SK-N-SH (cell line): ENCODE results near the gene IDH3B. TPM values are rescaled to one million over a fixed set of nuclear protein-coding genes. Genes with fewer than 3 reads are reported as not detected.

Experiments
- CTCF ChIA-PET: fragments of 300-600, 350-600 bp; formaldehyde crosslinking; extraction: SDS; loops from one replicate; lab custom pipeline; 2021; lab: Yijun Ruan, JAX
- POLR2A ChIA-PET: fragments of 350-600 bp; sonication (Branson Sonifier 250); formaldehyde crosslinking; extraction: SDS; loops from one replicate; lab custom pipeline; 2020; ENCODE audit warnings: antibody characterized with exemption, inconsistent platforms; lab: Yijun Ruan, JAX
- DNase-seq: peaks from one replicate; pipeline ENCODE4 v3.0.0; 2012
- H2AFZ ChIP-seq: fragments of 200-600 bp; sonication (generic); 2 replicates; pipeline ENCODE4 v1.8.1; 2016; ENCODE audit warnings: antibody characterized with exemption, mild to moderate bottlenecking, low read depth
- H3F3A ChIP-seq: fragments of 200-600 bp; sonication (generic); replicated peaks from 2 replicates; pipeline ENCODE3; 2016; ENCODE audit warnings: antibody characterized with exemption, mild to moderate bottlenecking; ENCODE audit not compliant: insufficient read depth
- H3K27ac ChIP-seq, 2 experiments: fragments of 200-500 bp in 1 of 2; fragments of 200-600 bp in 1 of 2; sonication (Bioruptor generic) in 1 of 2; sonication (generic), shearing (Covaris generic) in 1 of 2; 2 replicates each; pipeline versions ENCODE4 v1.5.1 to v1.6.1; 2014 to 2016; ENCODE audit warnings: low read depth in 2 of 2, inconsistent platforms in 1 of 2, low read length in 1 of 2, mild to moderate bottlenecking in 1 of 2, mixed read lengths in 1 of 2
- H3K27me3 ChIP-seq: fragments of 200-600 bp; sonication (generic), shearing (Covaris generic); 2 replicates; pipeline ENCODE4 v1.6.1; 2016; ENCODE audit warnings: mixed run types; ENCODE audit not compliant: insufficient read depth
- H3K36me3 ChIP-seq, 2 experiments: fragments of 200-500 bp in 1 of 2; fragments of 200-600 bp in 1 of 2; sonication (Bioruptor generic) in 1 of 2; sonication (generic) in 1 of 2; replicated peaks in 1 of 2; 2 replicates each; pipeline versions ENCODE3 to v1.5.1; 2014 to 2016; ENCODE audit warnings: low read length in 1 of 2, mild to moderate bottlenecking in 1 of 2; ENCODE audit not compliant: insufficient read depth in 2 of 2, control insufficient read depth in 1 of 2
- H3K4me1 ChIP-seq, 2 experiments: fragments of 200-500 bp in 1 of 2; fragments of 200-600 bp in 1 of 2; sonication (Bioruptor generic) in 1 of 2; sonication (generic), shearing (Covaris generic) in 1 of 2; 2 replicates each; pipeline versions ENCODE4 v1.5.1 to v1.6.1; 2014 to 2016; ENCODE audit warnings: low read depth in 1 of 2, low read length in 1 of 2, mixed run types in 1 of 2; ENCODE audit not compliant: insufficient read depth in 2 of 2, control insufficient read depth in 1 of 2
- H3K4me2 ChIP-seq: fragments of 200-600 bp; sonication (generic), shearing (Covaris generic); 2 replicates; pipeline ENCODE4 v1.6.1; 2017; ENCODE audit warnings: mixed run types
- H3K4me3 ChIP-seq, 2 experiments: fragments of 200-500 bp in 1 of 2; fragments of 200-600 bp in 1 of 2; sonication (Bioruptor generic) in 1 of 2; sonication (generic), shearing (Covaris generic) in 1 of 2; 2 replicates each; pipeline versions ENCODE4 v1.5.1 to v1.8.1; 2014 to 2016; ENCODE audit warnings: low read depth in 2 of 2, inconsistent platforms in 1 of 2, low read length in 1 of 2, mild to moderate bottlenecking in 1 of 2, mixed read lengths in 1 of 2, moderate library complexity in 1 of 2
- H3K79me2 ChIP-seq: fragments of 200-600 bp; sonication (generic); 2 replicates; pipeline ENCODE4 v1.8.1; 2017; ENCODE audit warnings: mild to moderate bottlenecking; ENCODE audit not compliant: insufficient read depth
- H3K9ac ChIP-seq: fragments of 200-600 bp; sonication (generic); 2 replicates; pipeline ENCODE4 v1.6.1; 2017; ENCODE audit warnings: mixed run types
- H3K9me2 ChIP-seq: fragments of 200-600 bp; sonication (generic); 2 replicates; pipeline ENCODE4 v1.6.1; 2017; ENCODE audit warnings: mixed run types
- H3K9me3 ChIP-seq: fragments of 200-600 bp; sonication (generic); 2 replicates; pipeline ENCODE4 v1.6.1; 2017; ENCODE audit warnings: mixed run types, mild to moderate bottlenecking, moderate library complexity
- H4K20me1 ChIP-seq: fragments of 200-600 bp; sonication (generic); 2 replicates; pipeline ENCODE4 v1.6.1; 2017; ENCODE audit warnings: mild to moderate bottlenecking, mixed run types; ENCODE audit not compliant: insufficient read depth
- EP300 ChIP-seq, 2 experiments: IDR thresholded peaks; 2 replicates each; pipeline versions ENCODE4 v1.4.0 to v1.6.1; 2012; ENCODE audit warnings: borderline replicate concordance in 1 of 2, low read depth in 1 of 2, low read length in 1 of 2
- FOSL2 ChIP-seq: IDR thresholded peaks from 2 replicates; pipeline ENCODE4 v1.4.0; 2012; ENCODE audit warnings: low read depth, mild to moderate bottlenecking, moderate library complexity, borderline replicate concordance
- MEF2A ChIP-seq: IDR thresholded peaks from 2 replicates; pipeline ENCODE4 v1.4.0; 2012; ENCODE audit warnings: low read depth, borderline replicate concordance
- RAD21 ChIP-seq: IDR thresholded peaks from 2 replicates; pipeline ENCODE4 v1.6.1; 2012; ENCODE audit warnings: mild to moderate bottlenecking, low read length
- RCOR1 ChIP-seq: fragments of 150-350 bp; IDR thresholded peaks from 2 replicates; pipeline ENCODE4 v1.6.1; 2017; ENCODE audit warnings: antibody characterized with exemption, low read length
- RFX5 ChIP-seq: IDR thresholded peaks from 2 replicates; pipeline ENCODE4 v1.6.1; 2012; ENCODE audit warnings: mild to moderate bottlenecking, improper control_type of control experiment, low read length
- SMC3 ChIP-seq: IDR thresholded peaks from 2 replicates; pipeline ENCODE4 v1.6.1; 2012; ENCODE audit warnings: low read depth, low read length, improper control_type of control experiment
- TEAD4 ChIP-seq: IDR thresholded peaks from 2 replicates; pipeline ENCODE4 v1.4.0; 2012; ENCODE audit warnings: mild to moderate bottlenecking, borderline replicate concordance; ENCODE audit not compliant: insufficient read depth
- USF2 ChIP-seq: fragments of 150-350 bp; IDR thresholded peaks from 2 replicates; pipeline ENCODE4 v1.6.1; 2017; ENCODE audit warnings: antibody characterized with exemption, low read length, low read depth, borderline replicate concordance
- YY1 ChIP-seq: IDR thresholded peaks from 2 replicates; pipeline ENCODE4 v1.4.0; 2012; ENCODE audit warnings: low read depth, mild to moderate bottlenecking
- WGBS: methylation state at CpG from one replicate; pipeline ENCODE4 v1.1.6; 2017; ENCODE audit warnings: low lambda C conversion rate; 5-methylcytosine and 5-hydroxymethylcytosine counted together
- polyA plus RNA-seq, 3 experiments: library from polyadenylated mRNA; depleted of rRNA; stranded (reverse); fragments of >200 nt; gene quantifications; 2 replicates each; pipeline ENCODE4 v1.2.3, GENCODE V29; 2012
- TF ChIP-seq, protein P1 (sequence below): fragments of 200-600 bp; sonication (generic); IDR thresholded peaks from 2 replicates; pipeline ENCODE4 v1.6.1; 2017; ENCODE audit warnings: antibody characterized with exemption, mild to moderate bottlenecking, moderate library complexity
- TF ChIP-seq, protein P2 (sequence below): IDR thresholded peaks from 2 replicates; pipeline ENCODE4 v1.4.0; 2012; ENCODE audit warnings: low read depth
- TF ChIP-seq, protein P3 (sequence below): IDR thresholded peaks from 2 replicates; pipeline ENCODE4 v1.4.0; 2012; ENCODE audit warnings: low read depth, borderline replicate concordance

The IDH3B gene
- polyA plus RNA-seq, 1 of the 3 experiments (the other 2 are of a cell fraction): 233 TPM

DNA sequence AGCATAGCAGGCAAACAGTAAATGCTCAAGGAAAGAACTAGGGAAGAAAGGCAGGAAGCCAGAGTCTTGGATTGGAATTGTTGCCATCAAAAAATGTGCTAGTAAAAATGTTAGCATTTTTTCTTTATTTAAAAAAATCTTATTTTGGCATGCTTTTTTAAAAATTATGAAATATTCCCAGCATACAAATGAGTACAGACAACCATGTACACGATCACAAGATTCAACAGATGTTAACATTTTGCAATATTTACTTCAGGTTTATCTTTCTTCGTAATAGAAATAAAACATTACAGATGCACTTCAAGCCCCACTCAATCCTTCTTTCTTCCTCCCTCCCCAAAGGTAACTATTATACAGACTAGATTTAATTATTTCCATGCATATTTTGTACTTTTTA, 39.0 kb downstream of the IDH3B start:
- Histone ChIP-seq H3K4me2 (no peak overlapping the region), H3K4me3 (no peak overlapping the region), H3K9ac (no peak overlapping the region), H3K9me2 (no peaks in the 10 kb centered on the region), H2AFZ (no peak overlapping the region), H3K9me3 (no peaks in the 10 kb centered on the region), H3K4me1 (no peaks in the 10 kb centered on the region; a peak in 1 of 4 replicates), H3K36me3 (no peaks in the 10 kb centered on the region), H3K27ac (no peak overlapping the region), H3K79me2 (no peaks in the 10 kb centered on the region), H4K20me1 (no peaks in the 10 kb centered on the region), H3K27me3 (no peaks in the 10 kb centered on the region; the same call in 1 of the 2 replicates), H3F3A (no peaks in the 10 kb centered on the region)
- 47% methylated on average over 2 of the region's 2 CpGs for WGBS
- no peak for TF ChIP-seq SMC3
- no peak for TF ChIP-seq EP300 (IDR thresholded peaks at IDR 0.05; ENCODE audit: borderline replicate concordance in 1 of 2, low read depth in 1 of 2, low read length in 1 of 2)
- TF ChIP-seq TEAD4: no peak
- no peak for TF ChIP-seq FOSL2
- TF ChIP-seq MEF2A: no peak
- TF ChIP-seq, protein P1, sequence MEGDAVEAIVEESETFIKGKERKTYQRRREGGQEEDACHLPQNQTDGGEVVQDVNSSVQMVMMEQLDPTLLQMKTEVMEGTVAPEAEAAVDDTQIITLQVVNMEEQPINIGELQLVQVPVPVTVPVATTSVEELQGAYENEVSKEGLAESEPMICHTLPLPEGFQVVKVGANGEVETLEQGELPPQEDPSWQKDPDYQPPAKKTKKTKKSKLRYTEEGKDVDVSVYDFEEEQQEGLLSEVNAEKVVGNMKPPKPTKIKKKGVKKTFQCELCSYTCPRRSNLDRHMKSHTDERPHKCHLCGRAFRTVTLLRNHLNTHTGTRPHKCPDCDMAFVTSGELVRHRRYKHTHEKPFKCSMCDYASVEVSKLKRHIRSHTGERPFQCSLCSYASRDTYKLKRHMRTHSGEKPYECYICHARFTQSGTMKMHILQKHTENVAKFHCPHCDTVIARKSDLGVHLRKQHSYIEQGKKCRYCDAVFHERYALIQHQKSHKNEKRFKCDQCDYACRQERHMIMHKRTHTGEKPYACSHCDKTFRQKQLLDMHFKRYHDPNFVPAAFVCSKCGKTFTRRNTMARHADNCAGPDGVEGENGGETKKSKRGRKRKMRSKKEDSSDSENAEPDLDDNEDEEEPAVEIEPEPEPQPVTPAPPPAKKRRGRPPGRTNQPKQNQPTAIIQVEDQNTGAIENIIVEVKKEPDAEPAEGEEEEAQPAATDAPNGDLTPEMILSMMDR: no peak
- TF ChIP-seq, protein P2, sequence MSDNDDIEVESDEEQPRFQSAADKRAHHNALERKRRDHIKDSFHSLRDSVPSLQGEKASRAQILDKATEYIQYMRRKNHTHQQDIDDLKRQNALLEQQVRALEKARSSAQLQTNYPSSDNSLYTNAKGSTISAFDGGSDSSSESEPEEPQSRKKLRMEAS: no peak
- TF ChIP-seq RAD21: no peak
- TF ChIP-seq USF2: no peak
- no peak for TF ChIP-seq RFX5
- TF ChIP-seq YY1: no peak
- TF ChIP-seq, protein P3, sequence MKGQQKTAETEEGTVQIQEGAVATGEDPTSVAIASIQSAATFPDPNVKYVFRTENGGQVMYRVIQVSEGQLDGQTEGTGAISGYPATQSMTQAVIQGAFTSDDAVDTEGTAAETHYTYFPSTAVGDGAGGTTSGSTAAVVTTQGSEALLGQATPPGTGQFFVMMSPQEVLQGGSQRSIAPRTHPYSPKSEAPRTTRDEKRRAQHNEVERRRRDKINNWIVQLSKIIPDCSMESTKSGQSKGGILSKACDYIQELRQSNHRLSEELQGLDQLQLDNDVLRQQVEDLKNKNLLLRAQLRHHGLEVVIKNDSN: no peak
- DNase-seq: no peak
- ChIA-PET CTCF (interaction anchor here (1.1 kb wide), 1 partner anchor 14 kb away, joined by 4 read pairs; no protein-coding TSS in a partner anchor), POLR2A (no interaction called here)

DNA sequence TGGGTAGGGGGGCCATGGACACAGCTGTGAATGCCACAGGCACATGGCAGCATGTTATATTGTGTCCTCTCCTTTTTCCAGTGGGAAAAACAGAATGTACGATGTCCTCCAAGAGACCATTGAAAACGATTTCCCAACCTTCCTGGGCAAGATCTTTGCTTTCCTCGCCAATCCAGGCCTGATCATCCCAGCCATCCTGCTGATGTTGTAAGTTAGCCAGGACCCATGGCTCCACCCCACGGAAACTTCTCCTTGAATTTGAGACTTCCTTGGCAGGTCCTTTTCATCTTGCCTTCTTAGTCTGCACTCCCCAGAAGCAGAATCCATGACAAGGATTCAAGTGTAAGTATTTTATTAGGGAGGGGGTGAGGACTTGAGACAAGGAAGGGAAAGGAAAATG, 39.8 kb downstream of the IDH3B start:
- ChIA-PET CTCF (interaction anchor here (1.1 kb wide), 1 partner anchor 13 kb away, joined by 4 read pairs; no protein-coding TSS in a partner anchor), POLR2A (no interaction called here)
- Histone ChIP-seq H3K79me2 (no peaks in the 10 kb centered on the region), H3K9ac (no peak overlapping the region), H3K4me2 (no peak overlapping the region), H4K20me1 (no peaks in the 10 kb centered on the region), H3K9me2 (no peaks in the 10 kb centered on the region), H3K27ac (no peak overlapping the region), H3K36me3 (no peaks in the 10 kb centered on the region), H3K9me3 (no peaks in the 10 kb centered on the region), H2AFZ (no peak overlapping the region), H3K4me1 (no peaks in the 10 kb centered on the region; a peak in 1 of 4 replicates), H3K4me3 (no peak overlapping the region), H3F3A (no peaks in the 10 kb centered on the region), H3K27me3 (no peaks in the 10 kb centered on the region; the same call in 1 of the 2 replicates)
- DNase-seq: no peak
- no peak for TF ChIP-seq SMC3
- TF ChIP-seq RCOR1: no peak
- 47% methylated on average over 4 of the region's 4 CpGs for WGBS
